COLO668 (cell line): ENCODE results near the gene NKIRAS1.

Experiments
- DNase-seq: peaks from one replicate; lab custom pipeline; 2025; ENCODE audit not compliant: unreplicated experiment; lab: John Stamatoyannopoulos, UW

Gene NKIRAS1

DNA sequence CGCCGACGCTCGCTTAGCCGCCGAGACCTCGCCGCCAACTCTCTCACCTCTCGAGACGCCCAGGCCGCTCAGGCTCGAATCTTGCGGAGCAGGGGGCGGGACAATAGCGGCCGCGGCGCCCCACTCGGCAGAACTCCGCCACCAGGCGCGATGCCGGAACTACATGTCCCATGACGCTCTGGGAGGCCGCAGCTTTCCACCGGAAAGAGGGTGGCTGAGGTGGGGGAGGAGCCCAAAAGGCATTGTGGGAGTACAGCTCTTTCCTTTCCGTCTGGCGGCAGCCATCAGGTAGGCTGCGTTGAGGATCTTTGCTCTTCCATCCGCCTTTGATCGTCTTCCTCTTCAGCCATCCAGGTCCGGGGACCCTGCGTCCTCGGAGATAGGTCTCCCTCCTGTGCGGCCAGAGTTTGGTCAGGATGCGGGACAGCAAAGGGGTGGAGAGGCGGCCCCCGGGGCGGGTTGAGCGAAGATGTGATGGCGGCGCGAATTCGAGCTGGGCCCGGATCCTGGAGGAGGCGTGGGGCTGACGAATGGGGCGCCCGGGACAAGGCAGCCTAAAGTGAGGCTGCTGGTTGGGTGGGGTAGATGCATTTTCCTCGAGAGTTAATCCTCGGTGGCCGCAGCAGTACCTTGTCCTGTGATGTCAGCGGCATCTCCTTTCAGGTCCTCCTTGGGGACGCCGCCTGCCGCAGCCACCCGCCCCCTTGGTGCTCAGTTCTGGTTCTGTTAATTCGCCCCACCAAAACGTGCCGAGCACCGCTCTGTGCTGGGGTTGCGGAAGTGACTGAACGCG, at the start of gene NKIRAS1, which contains the start of gene RPL15:
NKIRAS1 (minus strand) TSS at position 105 of the 793 bp plus-strand sequence. CDS start 6,086 bp downstream, outside the sequence.
RPL15 (plus strand) TSS at position 247 of the 793 bp plus-strand sequence. CDS start 728 bp downstream, outside the sequence.
- DNase-seq, result peak; percentile 91

DNA sequence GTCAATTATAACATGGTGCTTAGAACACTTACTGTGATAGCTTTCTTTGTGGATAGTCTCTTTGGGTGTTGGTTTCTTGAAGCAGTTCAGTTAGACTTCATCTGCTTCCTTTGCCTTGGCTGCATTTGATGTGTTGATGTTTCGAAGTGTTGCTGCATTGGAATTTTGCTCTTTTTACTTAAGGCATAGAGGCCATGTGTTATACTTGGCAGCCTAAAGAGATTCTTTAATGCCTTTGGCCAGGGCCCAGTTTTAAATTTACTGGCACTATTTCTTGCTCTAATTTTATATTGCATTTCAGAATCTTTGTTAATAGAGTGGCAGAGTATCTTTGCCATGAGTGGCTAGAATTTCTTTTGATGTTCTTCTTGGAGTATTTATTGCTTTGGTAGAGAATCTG, 49.5 kb upstream of the NKIRAS1 start:
- no peak for DNase-seq

DNA sequence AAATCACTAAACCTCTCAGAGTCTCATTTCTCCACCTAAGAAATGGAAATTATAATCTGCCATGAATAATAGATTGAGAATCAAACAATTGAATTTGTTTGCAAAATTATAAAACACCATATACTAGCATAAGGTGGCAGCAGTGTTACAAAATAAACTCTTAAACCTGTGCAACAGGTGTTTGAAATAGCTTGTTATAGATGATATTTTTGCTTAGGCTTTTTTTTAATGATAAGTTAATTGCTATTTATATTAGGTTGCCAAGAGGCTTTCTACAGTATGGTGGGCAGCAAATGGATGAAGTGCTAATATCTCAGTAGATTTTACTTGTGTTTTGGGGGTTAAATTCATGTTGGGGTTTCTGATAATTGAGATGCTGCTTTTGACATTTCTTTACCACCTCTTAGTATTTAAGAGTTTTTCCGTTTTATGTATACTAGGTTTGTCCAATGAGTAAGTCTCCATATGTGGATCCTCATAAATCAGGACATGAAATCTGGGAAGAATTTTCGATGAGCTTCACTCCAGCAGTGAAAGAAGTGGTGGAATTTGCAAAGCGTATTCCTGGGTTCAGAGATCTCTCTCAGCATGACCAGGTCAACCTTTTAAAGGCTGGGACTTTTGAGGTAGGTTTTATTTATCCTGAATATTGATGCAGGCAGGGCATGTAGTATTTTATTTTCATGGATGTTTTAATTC, 47.9 kb upstream of the NKIRAS1 start:
- no peak for DNase-seq

DNA sequence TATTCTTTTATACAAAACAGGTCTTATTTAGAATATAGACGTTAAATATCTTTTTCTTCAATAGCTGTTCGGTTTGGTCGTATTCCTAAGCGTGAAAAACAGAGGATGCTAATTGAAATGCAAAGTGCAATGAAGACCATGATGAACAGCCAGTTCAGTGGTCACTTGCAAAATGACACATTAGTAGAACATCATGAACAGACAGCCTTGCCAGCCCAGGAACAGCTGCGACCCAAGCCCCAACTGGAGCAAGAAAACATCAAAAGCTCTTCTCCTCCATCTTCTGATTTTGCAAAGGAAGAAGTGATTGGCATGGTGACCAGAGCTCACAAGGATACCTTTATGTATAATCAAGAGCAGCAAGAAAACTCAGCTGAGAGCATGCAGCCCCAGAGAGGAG, 45.1 kb upstream of the NKIRAS1 start:
- DNase-seq, result no peak

DNA sequence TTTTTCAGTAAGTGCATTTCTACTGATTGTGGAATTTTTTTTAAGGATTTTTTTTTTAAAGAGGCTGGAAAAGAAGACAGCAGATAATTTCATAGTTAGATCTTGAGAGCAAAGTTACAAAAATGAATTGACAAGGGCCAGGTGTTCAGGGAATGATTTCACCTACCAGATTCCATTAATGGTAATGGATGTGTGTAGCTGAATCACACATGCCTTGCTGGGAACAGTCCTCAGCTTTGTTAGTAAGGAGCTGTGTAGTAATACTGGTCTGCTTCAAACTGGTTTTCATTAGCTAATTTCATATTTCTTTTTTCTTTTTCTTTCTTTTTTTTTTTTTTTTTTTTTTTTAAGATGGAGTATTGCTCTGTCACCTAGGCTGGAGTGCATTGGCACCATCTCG, 44.3 kb upstream of the NKIRAS1 start:
- no peak for DNase-seq

DNA sequence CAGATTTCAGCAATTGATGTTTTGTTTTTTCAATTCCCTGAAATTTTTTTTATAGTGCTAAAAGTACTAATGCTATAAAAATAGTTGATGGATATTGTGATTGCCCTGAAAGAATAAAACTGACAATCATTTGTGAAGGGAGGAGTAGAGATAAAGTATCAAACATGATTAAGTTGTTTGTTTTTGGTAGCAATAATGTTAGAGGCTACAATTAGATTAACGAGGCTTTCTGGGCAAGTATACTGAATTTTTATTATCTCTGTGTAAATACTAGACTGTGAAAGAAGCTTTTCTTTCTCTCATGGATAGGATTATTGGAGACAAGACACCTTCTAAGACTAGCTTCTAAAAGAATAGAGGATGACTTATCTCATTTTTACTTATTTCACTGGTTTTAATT, 43.9 kb upstream of the NKIRAS1 start:
- DNase-seq, result no peak

DNA sequence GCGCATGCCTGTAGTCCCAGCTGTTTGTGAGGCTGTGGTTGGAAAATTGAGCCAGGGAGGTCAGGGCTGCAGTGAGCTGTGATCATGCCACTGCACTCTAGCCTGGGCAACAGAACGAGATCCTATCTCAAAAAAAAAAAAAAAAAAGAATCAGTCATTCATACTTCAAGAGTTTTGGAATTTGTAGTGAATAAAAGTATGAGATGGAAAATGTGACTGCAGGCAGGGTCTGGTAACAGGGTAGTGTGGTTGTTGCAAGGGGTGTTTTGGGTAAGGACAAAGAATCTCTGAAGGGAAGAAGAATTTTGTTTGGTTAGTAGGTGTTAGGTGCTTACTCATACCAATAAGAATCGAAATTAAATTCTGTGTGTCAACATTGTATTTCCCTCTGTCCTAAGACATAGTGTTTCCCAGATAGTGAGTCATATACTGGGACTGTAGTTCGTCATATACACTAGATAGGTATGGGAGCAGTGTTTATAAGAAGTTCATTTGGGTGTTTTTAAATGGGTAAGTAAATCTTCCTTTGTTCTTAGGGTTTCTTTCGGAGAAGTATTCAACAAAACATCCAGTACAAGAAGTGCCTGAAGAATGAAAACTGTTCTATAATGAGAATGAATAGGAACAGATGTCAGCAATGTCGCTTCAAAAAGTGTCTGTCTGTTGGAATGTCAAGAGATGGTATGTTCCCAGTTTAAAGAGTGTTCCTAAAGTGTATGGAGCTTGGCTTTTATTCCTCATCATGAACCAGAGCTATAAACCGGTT, 42.5 kb upstream of the NKIRAS1 start:
- DNase-seq, result no peak

DNA sequence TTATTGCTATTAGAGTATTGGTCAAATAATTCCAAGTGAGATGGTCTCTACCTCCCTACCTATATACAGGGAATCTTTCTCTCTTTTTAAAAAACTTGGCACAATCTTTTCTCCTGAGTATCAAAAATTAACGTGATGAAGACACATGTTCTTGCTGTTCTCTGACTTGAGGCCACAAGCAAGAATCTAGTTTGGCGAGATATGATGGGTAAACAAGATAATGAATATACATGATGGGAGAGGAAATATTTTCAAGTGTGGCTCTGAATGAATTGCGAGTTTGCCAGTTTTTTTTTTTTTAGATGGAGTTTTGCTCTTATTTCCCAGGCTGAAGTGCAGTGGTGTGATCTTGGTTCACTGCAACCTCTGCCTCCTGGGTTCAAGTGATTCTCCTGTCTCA, 39.9 kb upstream of the NKIRAS1 start:
- no peak for DNase-seq

DNA sequence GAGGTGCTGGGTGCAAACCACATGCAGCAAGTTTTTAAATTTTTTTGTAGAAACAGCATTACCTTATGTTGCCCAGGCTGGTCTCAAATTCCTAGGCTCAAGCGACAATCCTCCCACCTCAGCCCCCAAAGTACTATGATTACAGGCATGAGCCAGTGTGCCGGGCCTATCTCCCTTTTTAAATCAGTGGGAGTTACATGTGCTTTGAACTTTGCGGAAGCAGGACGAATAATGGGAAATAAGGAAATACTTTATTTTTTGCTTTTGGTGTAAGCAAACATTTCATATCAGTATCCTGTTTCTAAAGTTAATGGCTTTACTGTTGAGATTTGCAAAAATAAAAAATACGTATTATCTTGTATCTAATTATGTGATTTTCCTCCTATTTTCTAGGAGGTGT, 37.4 kb upstream of the NKIRAS1 start:
- DNase-seq, result no peak

DNA sequence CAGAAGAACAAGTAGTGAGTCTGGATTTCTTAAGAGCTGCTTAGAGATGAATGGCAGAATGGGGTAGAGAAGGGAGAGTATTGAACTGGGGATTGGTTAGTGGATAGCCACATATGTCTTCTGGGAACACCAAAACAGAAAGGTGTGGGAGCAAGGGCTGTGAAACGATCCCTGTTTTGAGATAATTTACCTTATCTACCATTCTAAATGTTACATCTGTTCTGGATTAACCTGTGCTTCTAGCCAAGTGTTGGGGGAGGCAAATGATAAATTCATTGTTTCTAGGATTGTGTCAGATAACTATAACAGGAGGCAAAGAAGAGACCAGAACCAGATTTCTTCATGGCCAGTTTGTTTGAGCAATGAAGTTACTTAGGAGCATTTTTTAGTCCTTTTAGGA, 36.7 kb upstream of the NKIRAS1 start:
- no peak for DNase-seq

DNA sequence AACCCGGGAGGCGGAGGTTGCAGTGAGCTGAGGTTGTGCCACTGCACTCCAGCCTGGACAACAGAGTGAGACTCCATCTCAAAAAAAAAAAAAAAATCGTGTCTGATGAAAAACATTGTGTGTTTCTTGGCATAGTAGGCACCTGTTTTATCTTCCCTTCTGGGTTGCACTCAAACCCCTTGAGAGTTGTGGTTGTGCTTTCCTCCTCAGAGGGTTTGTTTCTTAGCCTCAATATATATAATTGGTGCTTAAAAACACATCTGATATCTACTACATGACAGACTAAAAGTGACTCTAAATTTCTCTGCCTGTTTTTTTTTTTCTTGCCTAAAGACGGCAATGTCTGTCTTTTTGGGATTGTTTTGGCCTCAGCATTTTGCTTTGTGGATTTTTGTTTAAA, 35.9 kb upstream of the NKIRAS1 start:
- DNase-seq, result no peak

DNA sequence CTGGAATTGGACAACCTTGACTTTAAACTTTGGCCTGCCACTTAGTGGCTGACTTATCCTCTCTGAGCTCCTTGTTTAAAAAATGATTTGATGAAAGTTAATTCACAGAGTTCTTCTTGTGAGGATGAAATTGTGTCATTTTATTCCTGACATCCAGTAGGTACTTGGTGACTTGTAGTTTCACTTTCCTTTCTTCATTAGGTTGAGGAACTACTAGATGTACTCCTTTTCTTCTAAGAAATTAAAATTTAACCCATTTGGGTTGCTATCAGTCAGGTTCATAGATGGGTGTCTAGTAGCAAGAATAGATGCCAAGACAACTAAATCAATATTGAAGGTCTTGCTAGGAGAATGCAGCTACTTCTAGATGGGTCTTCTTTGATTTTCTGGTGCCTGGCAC, 33.5 kb upstream of the NKIRAS1 start:
- DNase-seq, result no peak

DNA sequence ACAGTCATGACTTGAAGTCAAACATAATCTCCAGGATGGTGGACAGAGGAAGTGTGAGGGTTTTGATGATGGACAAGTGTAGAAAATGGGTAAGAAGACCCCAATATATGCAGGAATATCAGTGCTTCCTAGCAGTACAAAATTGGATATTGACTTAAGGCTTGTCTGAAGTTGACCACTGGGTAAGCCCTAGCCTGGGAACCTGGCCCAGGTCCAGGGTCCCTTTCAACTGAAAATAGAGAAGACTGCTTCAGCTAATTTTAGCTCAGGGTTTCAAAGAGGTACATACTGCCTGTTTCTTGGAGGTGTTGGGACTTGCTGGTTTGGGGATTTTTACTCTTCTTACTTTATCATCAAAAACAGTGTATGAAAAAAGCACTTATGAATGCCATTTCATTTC, 33.0 kb upstream of the NKIRAS1 start:
- peak; percentile 7 for DNase-seq

DNA sequence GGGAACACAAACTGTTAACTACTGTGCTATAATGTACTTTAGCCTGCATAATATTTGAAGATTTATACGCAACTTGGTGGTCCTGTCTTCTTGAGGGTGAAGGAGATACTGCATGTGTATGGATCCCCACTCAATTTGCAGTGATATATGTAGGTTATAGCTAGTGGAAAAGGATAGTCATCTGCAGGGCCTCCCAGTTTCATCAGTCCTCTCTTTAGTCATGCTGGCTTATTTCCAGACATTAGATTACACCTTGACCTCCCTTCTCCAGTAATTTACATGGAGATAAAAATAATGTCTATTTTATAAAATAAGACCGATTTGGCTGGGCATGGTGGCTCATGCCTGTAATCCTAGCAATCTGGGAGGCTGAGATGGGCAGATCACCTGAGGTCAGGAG, 32.0 kb upstream of the NKIRAS1 start:
- no peak for DNase-seq

DNA sequence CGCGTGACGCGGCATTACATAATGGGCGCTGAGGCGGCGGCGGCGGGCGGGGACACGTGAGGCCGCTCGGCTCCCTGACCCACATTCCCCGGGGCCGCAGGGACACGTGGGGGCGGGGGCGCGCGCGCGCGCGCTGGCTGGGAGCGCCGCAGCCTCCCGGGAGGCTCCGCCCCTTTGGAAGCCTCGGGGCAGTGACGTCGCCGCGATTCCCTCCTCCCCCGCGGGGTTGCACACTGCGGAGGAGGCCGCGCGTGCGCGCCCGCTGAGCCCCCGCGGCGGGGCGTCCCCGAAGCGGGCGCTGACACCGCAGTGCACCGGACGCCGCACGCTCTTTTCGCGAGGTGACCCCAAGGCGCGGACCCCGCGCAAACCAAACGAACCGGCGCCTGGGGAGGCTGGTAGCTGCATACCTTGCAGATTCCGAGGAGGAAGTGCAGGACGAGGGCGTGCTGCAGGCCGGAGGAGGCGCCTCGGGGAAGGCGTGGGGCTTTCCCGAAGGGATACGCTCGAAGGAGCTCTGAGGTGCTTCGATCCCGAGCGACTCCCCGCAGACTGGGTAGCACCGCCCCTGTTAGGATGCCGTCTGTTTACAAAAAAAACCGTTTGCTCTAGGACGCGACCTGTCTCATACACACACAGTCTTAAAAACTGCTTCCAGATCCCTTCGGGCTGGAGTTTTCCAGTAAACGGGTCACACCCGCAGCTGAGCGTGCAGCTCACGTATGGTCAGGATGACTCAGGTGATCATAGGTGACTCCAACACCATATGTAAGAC, 29.3 kb upstream of the NKIRAS1 start:
- peak; percentile 97 for DNase-seq

DNA sequence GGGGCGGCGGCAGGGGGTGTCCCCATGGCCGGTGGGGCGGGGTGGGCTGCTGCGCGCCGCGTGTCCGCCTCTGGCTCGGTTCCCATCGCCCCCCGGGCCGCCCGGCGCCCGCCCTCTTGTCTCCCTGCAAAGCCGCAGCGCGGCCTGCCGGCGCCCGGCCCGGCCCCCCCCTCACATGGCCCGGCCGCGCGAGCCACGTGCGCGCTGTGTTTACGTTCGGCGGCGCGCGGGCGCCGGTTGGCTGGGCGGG, 28.8 kb upstream of the NKIRAS1 start:
- no peak for DNase-seq

DNA sequence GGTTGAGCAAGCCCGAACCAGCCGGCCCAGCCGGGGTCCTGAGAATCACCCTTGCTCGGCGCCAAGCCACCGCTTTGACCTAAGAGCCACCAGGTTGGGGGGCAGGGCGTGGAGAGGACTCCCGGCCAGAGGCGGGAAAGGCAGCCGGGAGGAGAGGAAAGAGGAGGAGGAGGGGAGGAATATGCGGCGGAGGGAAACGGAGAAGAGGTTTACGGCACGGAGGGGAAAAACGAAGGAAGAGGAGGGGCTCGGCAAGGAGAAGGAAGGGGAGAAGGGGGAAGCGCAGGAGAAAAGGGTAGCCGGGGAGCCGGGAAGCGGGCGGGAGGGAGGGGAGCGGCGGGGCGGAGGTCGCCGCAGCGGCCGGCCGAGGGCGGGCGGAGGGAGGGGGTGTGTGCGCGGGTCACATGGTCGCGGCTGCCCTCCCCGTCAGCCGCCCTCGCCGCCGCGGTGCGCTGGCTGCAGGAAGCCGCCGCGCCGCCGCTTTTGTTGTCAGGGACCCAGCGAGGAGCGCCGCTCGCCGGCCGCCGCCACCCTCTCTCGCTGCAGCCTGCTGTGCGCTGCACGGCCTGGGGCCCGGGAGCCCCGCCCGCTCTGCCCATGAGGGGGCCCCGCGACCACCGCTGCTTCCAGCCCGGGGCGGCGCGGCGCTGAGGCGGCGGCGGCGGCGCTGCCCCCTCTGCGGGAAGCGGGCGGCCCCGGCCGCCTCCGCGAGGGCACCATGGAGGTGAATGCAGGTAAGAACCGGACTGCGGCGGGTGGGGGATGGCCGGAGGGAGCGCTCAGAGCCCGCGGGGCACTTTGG, 28.3 kb upstream of the NKIRAS1 start, which contains the start of gene NR1D2:
NR1D2 (plus strand) TSS at position 426 of the 802 bp plus-strand sequence; CDS start at position 719, 293 bp downstream.
- DNase-seq, result peak; percentile 85

DNA sequence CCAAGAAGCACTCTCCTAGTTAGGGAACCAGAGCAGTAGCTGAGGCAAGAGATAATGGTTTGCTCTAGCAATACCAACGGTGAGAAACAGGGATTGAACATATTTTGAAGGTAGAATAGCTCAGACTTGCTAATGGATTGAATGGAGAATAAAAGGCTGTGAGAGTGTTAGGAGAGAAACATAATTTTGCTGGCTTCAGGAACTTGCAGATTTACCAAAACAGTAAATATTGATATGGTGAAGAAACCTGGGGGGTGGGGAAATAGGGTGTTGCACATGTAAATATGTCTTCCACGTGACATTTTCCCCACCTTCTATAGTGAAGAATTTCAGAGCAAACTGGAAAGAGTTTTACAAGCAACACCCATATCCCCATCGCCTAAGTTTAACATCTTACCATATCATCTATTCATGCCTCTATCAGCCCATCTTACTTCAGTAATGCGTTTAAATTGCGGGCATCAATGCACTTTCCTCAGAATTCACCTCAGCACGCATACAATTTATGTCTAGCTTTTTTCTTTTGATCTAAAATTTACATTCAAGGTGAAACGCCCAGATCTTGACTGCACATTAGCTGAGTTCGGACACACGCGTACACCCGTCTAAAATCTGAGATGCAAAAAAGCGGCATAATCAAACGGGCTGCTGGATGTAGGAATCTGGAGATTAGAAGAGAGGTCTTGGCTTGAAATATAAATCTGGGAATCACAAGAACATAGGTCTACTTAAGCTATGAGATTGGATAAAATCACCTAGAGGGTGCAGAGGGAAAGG, 27.4 kb upstream of the NKIRAS1 start:
- no peak for DNase-seq

DNA sequence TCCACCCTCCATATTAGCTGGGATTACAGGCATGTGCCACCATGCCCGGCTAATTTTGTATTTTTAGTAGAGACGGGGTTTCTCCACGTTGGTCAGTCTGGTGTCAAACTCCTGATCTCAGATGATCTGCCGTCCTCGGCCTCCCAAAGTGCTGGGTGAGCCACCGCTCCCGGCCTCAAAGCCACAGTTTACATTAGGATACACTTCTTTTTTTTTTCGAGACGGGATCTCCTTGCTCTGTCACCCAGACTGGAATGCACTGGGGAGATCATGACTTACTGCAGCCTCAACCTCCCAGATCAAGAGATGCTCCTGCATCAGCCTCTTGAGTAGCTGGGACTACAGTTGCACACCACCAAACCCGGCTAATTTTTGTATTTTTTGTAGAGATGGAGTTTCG, 25.8 kb upstream of the NKIRAS1 start:
- no peak for DNase-seq

DNA sequence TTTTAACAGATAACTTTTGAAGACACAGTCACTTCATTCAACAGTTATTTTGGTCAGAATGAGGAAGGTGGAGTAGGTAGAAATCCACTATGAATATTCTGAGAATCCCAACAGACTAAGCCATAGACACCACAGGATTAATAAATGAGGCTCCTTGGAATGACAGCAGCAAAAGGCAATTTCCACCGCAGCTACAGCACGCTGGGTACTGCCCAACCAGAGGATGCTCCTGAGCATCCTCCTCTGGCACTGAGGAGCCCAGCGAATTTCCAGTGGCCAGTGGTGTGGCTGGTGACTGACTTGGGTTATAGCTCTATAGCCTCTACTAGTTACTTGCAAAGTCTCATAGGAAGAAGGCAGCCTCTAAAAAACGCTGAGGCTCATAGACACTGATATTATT, 24.6 kb upstream of the NKIRAS1 start:
- DNase-seq, result no peak
